ENCODE results near the gene BRMS1L.
"Not testable (repeated sequence)": the region's sequence is repeated elsewhere in the genome, so short reads cannot be mapped to it uniquely, and the experiment has no call there.

BRMS1L gene

GRCh38 chr14:35822501-35822900, 3.6 kb upstream of the BRMS1L start:
- no peak for DNase-seq (ENCODE audit: low read depth)
- H3K4me3 ChIP-seq (ENCODE audit: low read depth, low read length): no peak overlapping the region
- TF ChIP-seq CTCF (IDR thresholded peaks at IDR 0.05; ENCODE audit: control insufficient read depth, extremely low read depth, insufficient read depth): no peak

DNA sequence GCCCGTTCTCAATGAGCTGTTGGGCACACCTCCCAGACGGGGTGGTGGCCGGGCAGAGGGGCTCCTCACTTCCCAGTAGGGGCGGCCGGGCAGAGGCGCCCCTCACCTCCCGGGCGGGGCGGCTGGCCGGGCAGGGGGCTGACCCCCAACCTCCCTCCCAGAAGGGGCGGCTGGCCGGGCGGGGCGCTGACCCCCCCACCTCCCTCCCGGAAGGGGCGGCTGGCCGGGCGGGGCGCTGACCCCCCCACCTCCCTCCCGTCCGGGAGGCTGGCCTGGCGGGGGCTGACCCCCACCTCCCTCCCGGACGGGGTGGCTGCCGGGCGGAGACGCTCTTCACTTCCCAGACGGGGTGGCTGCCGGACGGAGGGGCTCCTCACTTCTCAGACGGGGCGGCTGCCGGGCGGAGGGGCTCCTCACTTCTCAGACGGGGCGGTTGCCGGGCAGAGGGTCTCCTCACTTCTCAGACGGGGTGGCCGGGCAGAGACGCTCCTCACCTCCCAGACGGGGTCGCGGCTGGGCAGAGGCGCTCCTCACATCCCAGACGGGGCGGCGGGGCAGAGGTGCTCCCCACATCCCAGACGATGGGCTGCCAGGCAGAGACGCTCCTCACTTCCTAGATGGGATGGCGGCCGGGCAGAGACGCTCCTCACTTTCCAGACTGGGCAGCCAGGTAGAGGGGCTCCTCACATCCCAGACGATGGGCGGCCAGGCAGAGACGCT, 1.5 kb upstream of the BRMS1L start:
- H3K4me3 ChIP-seq (ENCODE audit: low read depth, low read length); DNase-seq (ENCODE audit: low read depth): not testable (repeated sequence)

DNA sequence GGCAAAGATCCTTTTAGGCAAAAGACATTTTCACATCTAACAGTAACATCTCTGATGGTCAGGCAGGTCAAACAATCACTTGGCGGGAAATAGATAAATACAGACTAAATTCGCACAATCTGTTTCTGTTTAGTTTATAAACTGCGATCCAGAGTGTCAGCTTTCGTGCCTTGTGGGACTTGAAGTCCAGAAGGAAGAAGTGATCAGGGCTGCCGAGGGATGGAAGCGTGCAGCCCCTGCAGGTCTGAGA, 245 bp upstream of the BRMS1L start:
- no peak for DNase-seq (ENCODE audit: low read depth)
- H3K4me3 ChIP-seq (ENCODE audit: low read depth, low read length): peak overlapping the region; percentile 85
- TF ChIP-seq CTCF (IDR thresholded peaks at IDR 0.05; ENCODE audit: control insufficient read depth, extremely low read depth, insufficient read depth): no peak

- peak overlapping the region; percentile 85 for H3K4me3 ChIP-seq (ENCODE audit: low read depth, low read length)
- DNase-seq (ENCODE audit: low read depth): no peak
- TF ChIP-seq CTCF (IDR thresholded peaks at IDR 0.05; ENCODE audit: control insufficient read depth, extremely low read depth, insufficient read depth): no peak
These were observed 846 bp downstream of the BRMS1L start for GRCh38 chr14:35826952-35827416.

DNA sequence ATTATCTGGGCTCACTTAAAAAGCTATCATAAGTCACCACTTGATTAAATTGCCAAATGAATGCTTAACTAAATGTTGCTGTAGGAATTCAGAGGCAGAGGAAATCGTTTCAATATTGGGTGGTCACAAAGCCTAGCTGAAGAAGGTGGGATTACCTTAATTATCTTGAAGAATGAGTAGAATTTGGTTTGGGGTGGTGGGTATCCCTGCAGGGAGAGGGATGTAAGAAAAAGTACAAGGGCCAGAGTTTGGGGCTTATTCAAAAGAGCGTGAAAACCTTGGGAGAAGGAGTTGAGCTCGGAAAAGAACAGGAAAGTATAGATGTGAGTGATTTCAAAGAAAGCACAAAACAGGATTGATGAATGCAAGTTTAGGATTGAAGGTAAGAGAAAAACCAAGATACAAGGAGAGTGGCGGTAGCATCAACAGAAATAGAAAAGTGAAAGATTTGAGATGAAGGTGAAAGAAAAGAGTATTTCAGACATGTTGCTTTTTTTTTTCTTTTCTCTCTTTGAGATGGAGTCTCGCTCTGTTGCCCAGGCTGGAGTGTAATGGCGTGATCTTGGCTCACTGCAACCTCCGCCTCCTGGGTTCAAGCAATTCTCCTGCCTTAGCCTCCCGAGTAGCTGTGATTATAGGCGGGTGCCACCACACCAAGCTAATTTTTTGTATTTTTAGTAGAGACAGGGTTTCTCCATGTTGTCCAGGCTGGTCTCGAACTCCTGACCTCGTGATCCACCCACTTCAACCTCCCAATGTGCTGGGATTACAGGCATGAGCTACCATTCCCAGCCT, 1.7 kb downstream of the BRMS1L start:
- TF ChIP-seq CTCF (IDR thresholded peaks at IDR 0.05; ENCODE audit: control insufficient read depth, extremely low read depth, insufficient read depth): no peak
- no peak for DNase-seq (ENCODE audit: low read depth)
- H3K4me3 ChIP-seq (ENCODE audit: low read depth, low read length): peak overlapping the region; percentile 85; the same call in 1 of the 2 replicates

DNA sequence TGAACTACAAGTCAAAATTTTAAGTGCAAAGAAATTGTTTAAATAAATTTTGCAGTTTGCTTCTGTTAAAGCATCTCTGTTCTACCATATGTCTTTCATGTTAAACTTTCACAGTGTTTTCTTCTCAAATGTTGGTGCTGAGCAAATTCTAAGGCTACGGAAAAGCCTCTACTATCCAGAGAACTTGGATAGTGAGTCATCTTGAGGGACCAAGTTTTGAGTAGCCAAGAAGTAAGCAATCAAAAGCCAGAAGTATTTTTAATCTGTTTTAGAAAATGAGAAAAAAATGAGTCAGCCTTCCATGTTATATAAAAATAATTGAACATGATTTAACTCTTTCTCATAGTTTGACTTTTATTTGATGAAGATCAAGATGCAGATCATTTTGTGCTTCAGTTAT, 3.3 kb downstream of the BRMS1L start:
- no peak overlapping the region for H3K4me3 ChIP-seq (ENCODE audit: low read depth, low read length)
- TF ChIP-seq CTCF (IDR thresholded peaks at IDR 0.05; ENCODE audit: control insufficient read depth, extremely low read depth, insufficient read depth): no peak
- no peak for DNase-seq (ENCODE audit: low read depth)

DNA sequence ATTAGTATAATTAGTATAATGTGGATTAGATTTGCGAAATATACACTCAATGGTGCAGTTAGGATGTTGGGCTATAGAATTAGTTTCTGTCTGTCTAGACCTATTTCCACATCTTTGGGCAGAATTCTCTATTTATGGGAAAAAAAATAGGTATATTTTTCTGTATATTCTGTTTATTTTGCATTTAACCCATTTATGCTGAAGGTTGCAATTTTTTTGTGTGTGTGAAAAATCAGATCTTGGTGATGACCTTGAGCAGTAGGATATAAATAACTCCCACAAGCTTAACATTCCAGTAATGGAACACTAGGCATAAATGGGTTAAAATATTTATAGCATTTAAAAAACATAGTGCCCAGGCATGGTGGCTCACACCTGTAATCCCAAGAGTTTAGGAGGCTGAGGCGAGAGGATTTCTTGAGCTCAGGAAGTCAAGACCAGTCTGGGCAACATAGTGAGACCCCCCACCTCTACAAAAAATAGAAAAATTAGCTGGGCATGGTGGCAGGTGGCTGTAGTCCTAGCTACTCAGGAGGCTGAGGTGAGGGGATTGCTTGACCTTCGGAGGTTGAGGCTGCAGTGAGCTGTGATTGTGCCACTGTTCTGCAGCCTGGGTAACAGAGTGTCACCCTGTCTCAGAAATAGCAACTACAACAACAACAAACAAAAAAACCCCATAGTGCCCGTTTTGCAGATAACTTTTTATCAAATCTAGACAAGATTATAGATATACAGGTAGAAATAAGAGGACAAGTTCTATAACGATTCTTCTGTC, 9.3 kb downstream of the BRMS1L start:
- H3K4me3 ChIP-seq (ENCODE audit: low read depth, low read length): no peak overlapping the region
- TF ChIP-seq CTCF (IDR thresholded peaks at IDR 0.05; ENCODE audit: control insufficient read depth, extremely low read depth, insufficient read depth): no peak
- DNase-seq (ENCODE audit: low read depth): no peak

DNA sequence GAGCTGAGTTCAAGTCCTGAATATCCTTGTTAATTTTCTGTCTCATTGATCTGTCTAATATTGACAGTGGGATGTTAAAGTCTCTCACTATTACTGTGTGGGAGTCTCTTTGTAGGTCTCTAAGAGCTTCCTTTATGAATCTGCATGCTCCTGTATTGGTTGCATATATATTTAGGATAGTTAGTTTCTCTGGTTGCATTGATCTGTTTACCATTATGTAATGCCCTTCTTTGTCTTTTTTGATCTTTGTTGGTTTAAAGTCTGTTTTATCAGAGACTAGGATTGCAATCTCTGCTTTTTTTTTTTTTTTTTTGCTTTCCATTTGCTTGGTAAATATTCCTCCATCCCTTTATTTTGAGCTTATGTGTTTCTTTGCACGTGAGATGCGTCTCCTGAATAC, 15.6 kb downstream of the BRMS1L start:
- not testable (repeated sequence) for DNase-seq (ENCODE audit: low read depth); H3K4me3 ChIP-seq (ENCODE audit: low read depth, low read length)

GRCh38 chr14:35842245-35842644, 16.1 kb downstream of the BRMS1L start:
- not testable (repeated sequence) for H3K4me3 ChIP-seq (ENCODE audit: low read depth, low read length); DNase-seq (ENCODE audit: low read depth)
